ENCODE results near the gene MINAR1.

The MINAR1 gene

DNA sequence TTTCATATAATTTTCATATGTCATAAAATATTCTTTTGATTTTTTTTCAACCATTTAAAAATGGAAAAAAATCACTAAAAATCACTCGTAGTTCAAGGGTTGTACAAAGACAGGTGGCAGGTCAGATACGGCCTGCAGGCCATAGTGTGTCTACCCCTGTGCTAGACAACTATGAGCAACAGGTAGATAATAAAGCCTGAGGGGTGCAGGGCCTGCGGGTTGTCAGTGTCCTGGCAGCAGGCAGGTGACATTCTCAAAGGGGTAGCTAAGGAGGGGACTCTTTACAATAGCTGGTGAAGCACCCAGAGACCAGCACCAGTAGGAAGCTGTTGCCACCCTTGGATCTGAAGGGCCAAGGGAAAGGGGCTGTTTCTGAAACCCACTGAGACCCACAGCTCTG, 34.4 kb downstream of the MINAR1 start:
- Histone ChIP-seq H3K4me3 (IDR thresholded peaks at IDR 0.05; ENCODE audit: insufficient read depth, low read depth, low read length) (no peak overlapping the region), H3K36me3 (ENCODE audit: insufficient read depth) (no peaks in the 10 kb centered on the region), H2AFZ (ENCODE audit: low read depth) (no peak overlapping the region), H3K4me1 (ENCODE audit: low read depth, poor library complexity, severe bottlenecking) (no peaks in the 10 kb centered on the region), H4K20me1 (ENCODE audit: insufficient read depth) (no peaks in the 10 kb centered on the region), H3K27ac (no peak overlapping the region), H3K9ac (no peak overlapping the region), H3K4me2 (no peak overlapping the region), H3K79me2 (ENCODE audit: insufficient read depth, low read depth) (no peaks in the 10 kb centered on the region), H3K27me3 (ENCODE audit: insufficient read depth, low read depth) (no peaks in the 10 kb centered on the region)
- TF ChIP-seq, protein P1, sequence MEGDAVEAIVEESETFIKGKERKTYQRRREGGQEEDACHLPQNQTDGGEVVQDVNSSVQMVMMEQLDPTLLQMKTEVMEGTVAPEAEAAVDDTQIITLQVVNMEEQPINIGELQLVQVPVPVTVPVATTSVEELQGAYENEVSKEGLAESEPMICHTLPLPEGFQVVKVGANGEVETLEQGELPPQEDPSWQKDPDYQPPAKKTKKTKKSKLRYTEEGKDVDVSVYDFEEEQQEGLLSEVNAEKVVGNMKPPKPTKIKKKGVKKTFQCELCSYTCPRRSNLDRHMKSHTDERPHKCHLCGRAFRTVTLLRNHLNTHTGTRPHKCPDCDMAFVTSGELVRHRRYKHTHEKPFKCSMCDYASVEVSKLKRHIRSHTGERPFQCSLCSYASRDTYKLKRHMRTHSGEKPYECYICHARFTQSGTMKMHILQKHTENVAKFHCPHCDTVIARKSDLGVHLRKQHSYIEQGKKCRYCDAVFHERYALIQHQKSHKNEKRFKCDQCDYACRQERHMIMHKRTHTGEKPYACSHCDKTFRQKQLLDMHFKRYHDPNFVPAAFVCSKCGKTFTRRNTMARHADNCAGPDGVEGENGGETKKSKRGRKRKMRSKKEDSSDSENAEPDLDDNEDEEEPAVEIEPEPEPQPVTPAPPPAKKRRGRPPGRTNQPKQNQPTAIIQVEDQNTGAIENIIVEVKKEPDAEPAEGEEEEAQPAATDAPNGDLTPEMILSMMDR (conservative IDR thresholded peaks at IDR 0.05; ENCODE audit: low read depth, low read length), result no peak

DNA sequence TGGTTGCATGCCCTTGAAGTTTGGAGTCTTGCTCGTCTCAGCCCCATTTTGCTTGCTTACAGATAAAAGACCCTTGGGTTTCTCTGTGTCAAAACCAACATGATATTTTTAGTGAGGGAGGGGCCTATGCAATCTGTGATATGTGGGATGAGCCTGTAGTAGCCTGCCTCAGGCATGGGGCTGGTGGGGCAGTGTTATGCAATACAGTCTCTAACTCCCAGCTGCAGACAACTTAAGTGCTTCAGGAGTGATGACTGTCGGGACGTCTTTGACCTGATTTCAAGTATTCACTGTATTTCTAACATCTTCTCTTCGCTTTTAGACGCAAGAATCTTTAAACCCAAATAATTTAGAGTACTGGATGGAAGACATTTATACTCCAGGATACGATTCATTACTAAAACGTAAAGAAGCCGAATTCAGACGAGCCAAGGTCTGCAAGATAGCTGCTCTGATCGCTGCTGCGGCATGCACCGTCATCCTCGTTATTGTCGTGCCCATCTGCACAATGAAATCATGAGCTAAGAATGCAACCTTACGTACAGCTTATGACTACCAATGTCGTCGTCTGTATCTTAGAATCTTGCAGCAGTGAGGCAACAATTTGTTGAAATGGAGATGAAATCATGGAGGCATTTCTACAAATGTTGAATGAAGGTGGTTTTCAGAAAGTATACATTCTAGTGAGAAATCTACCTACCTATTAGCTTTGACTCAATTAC, 35.9 kb downstream of the MINAR1 start:
- no peaks in the 10 kb centered on the region for H3K27me3 ChIP-seq (ENCODE audit: insufficient read depth, low read depth)
- no peaks in the 10 kb centered on the region for H3K79me2 ChIP-seq (ENCODE audit: insufficient read depth, low read depth)
- no peaks in the 10 kb centered on the region for H3K36me3 ChIP-seq (ENCODE audit: insufficient read depth)
- no peak overlapping the region for H2AFZ ChIP-seq (ENCODE audit: low read depth)
- no peak overlapping the region for H3K4me2 ChIP-seq
- H3K27ac ChIP-seq, result no peak overlapping the region
- TF ChIP-seq, protein P1 (conservative IDR thresholded peaks at IDR 0.05; ENCODE audit: low read depth, low read length), result no peak
- no peaks in the 10 kb centered on the region for H3K4me1 ChIP-seq (ENCODE audit: low read depth, poor library complexity, severe bottlenecking)
- H4K20me1 ChIP-seq (ENCODE audit: insufficient read depth), result no peaks in the 10 kb centered on the region
- no peak overlapping the region for H3K9ac ChIP-seq
- no peak overlapping the region for H3K4me3 ChIP-seq (IDR thresholded peaks at IDR 0.05; ENCODE audit: insufficient read depth, low read depth, low read length)

DNA sequence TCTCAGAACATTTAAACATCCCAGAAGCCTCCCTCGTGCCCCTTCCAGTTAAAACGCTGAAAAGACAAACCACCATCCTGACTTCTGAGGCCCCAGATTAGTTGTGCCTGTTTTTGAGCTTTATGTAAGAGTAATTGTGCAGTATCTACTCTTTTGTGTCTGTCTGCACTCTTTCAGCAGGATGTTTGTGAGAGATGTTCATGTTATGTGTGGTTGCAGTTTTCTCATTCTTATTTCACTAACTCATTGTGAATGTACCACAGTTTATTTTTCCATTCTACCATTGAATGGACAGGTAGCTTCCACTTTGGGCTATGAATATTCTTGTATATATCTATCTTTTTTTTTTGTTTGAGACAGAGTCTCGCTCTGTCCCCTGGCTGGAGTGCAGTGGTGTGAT, 40.3 kb downstream of the MINAR1 start:
- H3K36me3 ChIP-seq (ENCODE audit: insufficient read depth), result no peaks in the 10 kb centered on the region
- H3K4me3 ChIP-seq (IDR thresholded peaks at IDR 0.05; ENCODE audit: insufficient read depth, low read depth, low read length), result no peak overlapping the region
- TF ChIP-seq, protein P1 (conservative IDR thresholded peaks at IDR 0.05; ENCODE audit: low read depth, low read length), result no peak
- no peak overlapping the region for H3K4me2 ChIP-seq
- H3K79me2 ChIP-seq (ENCODE audit: insufficient read depth, low read depth), result no peaks in the 10 kb centered on the region
- no peak overlapping the region for H3K9ac ChIP-seq
- no peaks in the 10 kb centered on the region for H3K27me3 ChIP-seq (ENCODE audit: insufficient read depth, low read depth)
- H3K4me1 ChIP-seq (ENCODE audit: low read depth, poor library complexity, severe bottlenecking), result no peaks in the 10 kb centered on the region
- H4K20me1 ChIP-seq (ENCODE audit: insufficient read depth), result no peaks in the 10 kb centered on the region
- no peak overlapping the region for H2AFZ ChIP-seq (ENCODE audit: low read depth)
- H3K27ac ChIP-seq, result no peak overlapping the region

DNA sequence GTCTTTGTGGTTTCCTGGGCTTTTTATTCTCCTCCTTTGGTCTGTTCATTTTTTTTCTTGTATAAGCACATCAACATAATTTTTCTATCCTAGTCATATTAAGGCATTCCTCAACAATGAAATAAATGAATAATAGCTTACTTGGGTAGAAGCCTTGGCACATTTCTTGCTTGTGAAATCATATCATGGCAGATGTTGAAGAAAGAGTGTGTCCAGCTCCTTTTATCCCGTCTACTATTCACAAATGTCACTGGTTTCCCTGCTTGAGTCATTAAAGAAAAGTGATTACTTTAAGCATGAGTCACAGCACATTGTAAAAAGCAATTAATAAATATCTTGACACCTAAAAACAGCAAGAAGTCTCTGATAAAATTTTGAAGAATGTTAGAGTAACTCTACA, 42.1 kb downstream of the MINAR1 start:
- Histone ChIP-seq H3K4me1 (ENCODE audit: low read depth, poor library complexity, severe bottlenecking) (no peaks in the 10 kb centered on the region), H3K79me2 (ENCODE audit: insufficient read depth, low read depth) (no peaks in the 10 kb centered on the region), H3K9ac (no peak overlapping the region), H3K4me3 (IDR thresholded peaks at IDR 0.05; ENCODE audit: insufficient read depth, low read depth, low read length) (no peak overlapping the region), H3K27ac (no peak overlapping the region), H4K20me1 (ENCODE audit: insufficient read depth) (no peaks in the 10 kb centered on the region), H2AFZ (ENCODE audit: low read depth) (no peak overlapping the region), H3K27me3 (ENCODE audit: insufficient read depth, low read depth) (no peaks in the 10 kb centered on the region), H3K36me3 (ENCODE audit: insufficient read depth) (no peaks in the 10 kb centered on the region), H3K4me2 (no peak overlapping the region)
- TF ChIP-seq, protein P1 (conservative IDR thresholded peaks at IDR 0.05; ENCODE audit: low read depth, low read length), result no peak
